ENCODE data around the gene ASF1B.
A peak's percentile ranks its signal among the peaks of the same experiment; 100 is the strongest.

ASF1B gene

GRCh38 chr19:14135355-14135754, 1.0 kb downstream of the ASF1B start:
- DNase-seq: no peak

GRCh38 chr19:14127929-14128509, 8.4 kb downstream of the ASF1B start:
- peak; percentile 24 for DNase-seq

GRCh38 chr19:14127176-14127575, 9.2 kb downstream of the ASF1B start:
- DNase-seq: no peak

GRCh38 chr19:14122924-14123323, 13.5 kb downstream of the ASF1B start:
- DNase-seq: no peak

- DNase-seq: no peak
These were observed 15.9 kb downstream of the ASF1B start for GRCh38 chr19:14120497-14120780.

- no peak for DNase-seq
These were observed 16.5 kb downstream of the ASF1B start for GRCh38 chr19:14119644-14120496.

- DNase-seq: no peak
These were observed 17.2 kb downstream of the ASF1B start for GRCh38 chr19:14119146-14119545.

GRCh38 chr19:14118165-14119051, 18.0 kb downstream of the ASF1B start:
- peak; percentile 87 for DNase-seq

GRCh38 chr19:14117668-14118164, 18.7 kb downstream of the ASF1B start, which contains the start of gene PRKACA:
Gene PRKACA (minus strand): TSS chr19:14117762. CDS start chr19:14117547, 215 bp downstream.
- peak; percentile 99 for DNase-seq

- no peak for DNase-seq
These were observed 19.3 kb downstream of the ASF1B start for GRCh38 chr19:14116918-14117578.

GRCh38 chr19:14116525-14116917, 19.9 kb downstream of the ASF1B start:
- DNase-seq: no peak

GRCh38 chr19:14115756-14116155, 20.6 kb downstream of the ASF1B start:
- DNase-seq: no peak

GRCh38 chr19:14114854-14115253, 21.5 kb downstream of the ASF1B start:
- DNase-seq: peak; percentile 83

- DNase-seq: no peak
These were observed 21.9 kb downstream of the ASF1B start for GRCh38 chr19:14114439-14114838.

GRCh38 chr19:14113762-14114414, 22.5 kb downstream of the ASF1B start:
- DNase-seq: peak; percentile 84

GRCh38 chr19:14112809-14113385, 23.5 kb downstream of the ASF1B start:
- no peak for DNase-seq

- no peak for DNase-seq
These were observed 24.2 kb downstream of the ASF1B start for GRCh38 chr19:14112051-14112808.

GRCh38 chr19:14111486-14111885, 24.9 kb downstream of the ASF1B start:
- no peak for DNase-seq

- no peak for DNase-seq
These were observed 25.7 kb downstream of the ASF1B start for GRCh38 chr19:14110650-14111049.

- no peak for DNase-seq
These were observed 28.6 kb downstream of the ASF1B start for GRCh38 chr19:14107581-14108461.

All from hematopoietic multipotent progenitor cell treated with erythropoietin and hydrocortisone succinate and interleukin-3 and kit ligand, for 4 days (in vitro differentiated cells).